HCT116 (cell line): Measurements from ENCODE around the gene CINP. TPM values are rescaled to one million over a fixed set of nuclear protein-coding genes. Genes with fewer than 3 reads are reported as not detected.

ENCODE experiments used
- ATAC-seq: fragments of 200-7000 bp; cut with Tn5 transposase; 2 replicates; pipeline ENCODE4 v1.9.1; 2020; ENCODE audit warnings: mild to moderate bottlenecking, moderate library complexity
- BruUV-seq: library from RNA; stranded (reverse); fragments of 400-500 nt; replicated peaks from 2 replicates; lab custom pipeline; 2021; lab: Mats Ljungman, UMichigan
- CTCF ChIA-PET: fragments of 300-600 bp; sonication (Branson Sonifier 250); formaldehyde crosslinking; loops from one replicate; lab custom pipeline; 2021; ENCODE audit warnings: antibody characterized with exemption; lab: Charles Lee
- POLR2A ChIA-PET: fragments of 300-600, 350-600 bp; sonication (Branson Sonifier 250); formaldehyde crosslinking; loops from one replicate; lab custom pipeline; 2021; ENCODE audit warnings: antibody characterized with exemption; lab: Charles Lee
- RAD21 ChIA-PET, 2 experiments: fragments of 300-600 bp; sonication (Branson Sonifier 250); formaldehyde crosslinking; loops; one replicate each; lab custom pipeline; 2023; ENCODE audit warnings: low total read pairs in 2 of 2; ENCODE audit not compliant: uncharacterized antibody in 2 of 2, unreplicated experiment in 2 of 2, low non-redundant PET in 1 of 2; lab: Charles Lee
- DNase-seq: peaks from one replicate; pipeline ENCODE4 v3.0.0-alpha.2; 2010; ENCODE audit warnings: low read depth, low spot score
- H2AFZ ChIP-seq: fragments of 200-600 bp; shearing (Covaris generic), sonication (generic); 2 replicates; pipeline ENCODE4 v1.6.1; 2017; ENCODE audit warnings: low read depth, mixed run types, mixed read lengths, antibody characterized with exemption, low read length; ENCODE audit not compliant: poor library complexity, severe bottlenecking
- H3K27ac ChIP-seq: 2 replicates; pipeline ENCODE4 v1.5.1; 2012; ENCODE audit warnings: low read depth, low read length
- H3K27me3 ChIP-seq: fragments of 200-600 bp; sonication (generic); 2 replicates; pipeline ENCODE4 v1.6.1; 2016; ENCODE audit warnings: mixed run types, low read length, mixed read lengths; ENCODE audit not compliant: insufficient read depth
- H3K36me3 ChIP-seq, 2 experiments: fragments of 200-500 bp in 1 of 2; fragments of 200-600 bp in 1 of 2; sonication (Bioruptor generic) in 1 of 2; sonication (generic) in 1 of 2; 2 replicates each; pipeline versions ENCODE4 v1.5.1 to v1.6.1; 2014 to 2016; ENCODE audit warnings: low read length in 2 of 2, inconsistent platforms in 1 of 2, mixed read lengths in 1 of 2, mixed run types in 1 of 2; ENCODE audit not compliant: insufficient read depth in 2 of 2, control insufficient read depth in 1 of 2
- H3K4me1 ChIP-seq, 2 experiments: fragments of 200-600 bp in 1 of 2; sonication (generic) in 1 of 2; 2 replicates each; pipeline versions ENCODE4 v1.5.1 to v1.6.1; 2012 to 2017; ENCODE audit warnings: low read length in 2 of 2, inconsistent platforms in 1 of 2, mild to moderate bottlenecking in 1 of 2, mixed read lengths in 1 of 2, mixed run types in 1 of 2, moderate library complexity in 1 of 2; ENCODE audit not compliant: insufficient read depth in 2 of 2, control insufficient read depth in 1 of 2
- H3K4me2 ChIP-seq: fragments of 200-600 bp; sonication (generic); 2 replicates; pipeline ENCODE4 v1.6.1; 2017; ENCODE audit warnings: mixed run types, low read length, mixed read lengths
- H3K4me3 ChIP-seq, 2 experiments: fragments of 200-600 bp in 1 of 2; sonication (generic) in 1 of 2; replicated peaks in 1 of 2; 2 replicates each; pipeline ENCODE4 v1.5.1; 2011 to 2016; ENCODE audit warnings: low read length in 2 of 2, control low read depth in 1 of 2, low read depth in 1 of 2, mild to moderate bottlenecking in 1 of 2, mixed read lengths in 1 of 2, mixed run types in 1 of 2
- H3K79me2 ChIP-seq: fragments of 200-600 bp; sonication (generic); 2 replicates; pipeline ENCODE4 v1.6.1; 2017; ENCODE audit warnings: mild to moderate bottlenecking, mixed run types, low read length, moderate library complexity, mixed read lengths; ENCODE audit not compliant: insufficient read depth
- H3K9ac ChIP-seq: fragments of 200-600 bp; sonication (generic); 2 replicates; pipeline ENCODE4 v1.6.1; 2016; ENCODE audit warnings: low read length, mixed read lengths
- H3K9me2 ChIP-seq: fragments of 200-600 bp; sonication (generic), shearing (Covaris generic); 2 replicates; pipeline ENCODE4 v1.6.1; 2017; ENCODE audit warnings: mixed run types, mild to moderate bottlenecking, moderate library complexity; ENCODE audit not compliant: insufficient read depth
- H3K9me3 ChIP-seq, 2 experiments: fragments of 200-500 bp in 1 of 2; fragments of 200-600 bp in 1 of 2; sonication (Bioruptor generic) in 1 of 2; sonication (generic) in 1 of 2; 2 replicates each; pipeline ENCODE4 v1.6.1; 2014 to 2017; ENCODE audit warnings: low read length in 2 of 2, mixed read lengths in 2 of 2, inconsistent platforms in 1 of 2, low read depth in 1 of 2, mild to moderate bottlenecking in 1 of 2, mixed run types in 1 of 2, moderate library complexity in 1 of 2; ENCODE audit not compliant: control insufficient read depth in 1 of 2, insufficient read depth in 1 of 2
- H4K20me1 ChIP-seq: fragments of 200-600 bp; sonication (generic), shearing (Covaris generic); 2 replicates; pipeline ENCODE4 v1.6.1; 2017; ENCODE audit warnings: mixed run types, mild to moderate bottlenecking, moderate library complexity; ENCODE audit not compliant: insufficient read depth
- CBX3 ChIP-seq: IDR thresholded peaks from 2 replicates; pipeline ENCODE4 v1.6.1; 2012; ENCODE audit warnings: low read depth
- ELF1 ChIP-seq: IDR thresholded peaks from 2 replicates; pipeline ENCODE4 v1.6.1; 2012; ENCODE audit warnings: low read depth, borderline replicate concordance
- EZH2 ChIP-seq: fragments of 200-600 bp; sonication (generic); IDR thresholded peaks from 2 replicates; pipeline ENCODE4 v1.6.1; 2017; ENCODE audit warnings: antibody characterized with exemption, mixed run types
- EZH2phosphoT487 ChIP-seq: fragments of 200-600 bp; IDR thresholded peaks from 2 replicates; pipeline ENCODE4 v1.6.1; 2018; ENCODE audit warnings: antibody characterized with exemption, borderline replicate concordance
- FOSL1 ChIP-seq: IDR thresholded peaks from 2 replicates; pipeline ENCODE4 v1.6.1; 2012; ENCODE audit warnings: low read depth
- JUND ChIP-seq: IDR thresholded peaks from 2 replicates; pipeline ENCODE4 v1.6.1; 2012
- POLR2AphosphoS5 ChIP-seq: IDR thresholded peaks from 2 replicates; pipeline ENCODE4 v1.6.1; 2011; ENCODE audit warnings: mild to moderate bottlenecking, low read depth, low read length, moderate library complexity
- SIN3A ChIP-seq: IDR thresholded peaks from 2 replicates; pipeline ENCODE4 v1.6.1; 2012; ENCODE audit warnings: low read depth
- SP1 ChIP-seq: IDR thresholded peaks from 2 replicates; pipeline ENCODE4 v1.6.1; 2012; ENCODE audit warnings: low read depth
- ZFX ChIP-seq: fragments of 450-650 bp; IDR thresholded peaks from 2 replicates; pipeline ENCODE4 v1.6.1; 2017
- intact Hi-C: fragments of 100-400 bp; cut with micrococcal nuclease; formaldehyde crosslinking; loops from 2 replicates; pipeline ENCODE4 v1.10.0; 2022
- total RNA-seq: library from RNA; stranded (reverse); gene quantifications from one replicate; pipeline ENCODE4 v1.2.1, GENCODE V29; 2021; ENCODE audit not compliant: unreplicated experiment
- TF ChIP-seq, protein P1 (sequence below): IDR thresholded peaks from 2 replicates; pipeline ENCODE4 v1.6.1; 2011; ENCODE audit warnings: mild to moderate bottlenecking, low read length, moderate library complexity; ENCODE audit not compliant: insufficient replicate concordance; ENCODE audit errors: extremely low read depth
- TF ChIP-seq, protein P2 (sequence below): IDR thresholded peaks from 2 replicates; pipeline ENCODE4 v1.6.1; 2012
- TF ChIP-seq, protein P3 (sequence below): IDR thresholded peaks from 2 replicates; pipeline ENCODE4 v1.6.1; 2012; ENCODE audit warnings: low read depth
- TF ChIP-seq, protein P4 (sequence below): IDR thresholded peaks from 2 replicates; pipeline ENCODE4 v1.6.1; 2012

Gene CINP
- total RNA-seq, 1 experiment from 2014 or later, result 49.1 TPM

DNA sequence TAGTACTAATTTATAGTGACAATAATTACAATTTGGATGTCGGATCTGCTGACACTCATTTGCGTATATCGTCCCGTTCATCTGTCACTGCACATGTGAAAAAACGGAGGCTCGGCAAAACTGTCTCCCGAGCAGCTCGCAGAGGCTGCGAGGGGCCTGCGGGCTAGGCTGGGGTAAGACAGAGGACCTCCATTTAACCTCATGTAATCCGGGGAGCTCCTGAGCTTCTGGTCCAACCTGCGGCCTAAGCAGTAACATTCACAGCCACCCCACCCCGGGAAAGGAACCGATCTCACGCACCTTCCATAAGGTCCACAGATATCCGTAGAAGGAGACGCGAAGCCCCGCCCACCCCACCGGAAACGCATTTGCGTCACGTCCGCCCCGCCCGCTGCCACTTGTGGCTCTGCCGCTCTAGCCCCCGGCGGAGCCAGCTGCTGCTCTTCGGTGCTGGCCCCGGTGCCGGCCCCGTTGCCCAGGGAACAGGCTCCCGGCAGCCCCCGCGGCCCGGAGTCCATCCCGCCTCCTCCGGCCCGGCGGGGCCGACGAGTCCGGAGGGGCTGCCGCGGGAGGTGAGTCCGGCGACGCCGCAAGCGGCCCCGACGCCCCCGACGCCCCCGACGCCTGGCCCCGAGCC lies at the start of gene CINP, which contains the start of gene TECPR2 (continued):
- TF ChIP-seq, protein P1, sequence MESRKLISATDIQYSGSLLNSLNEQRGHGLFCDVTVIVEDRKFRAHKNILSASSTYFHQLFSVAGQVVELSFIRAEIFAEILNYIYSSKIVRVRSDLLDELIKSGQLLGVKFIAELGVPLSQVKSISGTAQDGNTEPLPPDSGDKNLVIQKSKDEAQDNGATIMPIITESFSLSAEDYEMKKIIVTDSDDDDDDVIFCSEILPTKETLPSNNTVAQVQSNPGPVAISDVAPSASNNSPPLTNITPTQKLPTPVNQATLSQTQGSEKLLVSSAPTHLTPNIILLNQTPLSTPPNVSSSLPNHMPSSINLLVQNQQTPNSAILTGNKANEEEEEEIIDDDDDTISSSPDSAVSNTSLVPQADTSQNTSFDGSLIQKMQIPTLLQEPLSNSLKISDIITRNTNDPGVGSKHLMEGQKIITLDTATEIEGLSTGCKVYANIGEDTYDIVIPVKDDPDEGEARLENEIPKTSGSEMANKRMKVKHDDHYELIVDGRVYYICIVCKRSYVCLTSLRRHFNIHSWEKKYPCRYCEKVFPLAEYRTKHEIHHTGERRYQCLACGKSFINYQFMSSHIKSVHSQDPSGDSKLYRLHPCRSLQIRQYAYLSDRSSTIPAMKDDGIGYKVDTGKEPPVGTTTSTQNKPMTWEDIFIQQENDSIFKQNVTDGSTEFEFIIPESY, result no peak

DNA sequence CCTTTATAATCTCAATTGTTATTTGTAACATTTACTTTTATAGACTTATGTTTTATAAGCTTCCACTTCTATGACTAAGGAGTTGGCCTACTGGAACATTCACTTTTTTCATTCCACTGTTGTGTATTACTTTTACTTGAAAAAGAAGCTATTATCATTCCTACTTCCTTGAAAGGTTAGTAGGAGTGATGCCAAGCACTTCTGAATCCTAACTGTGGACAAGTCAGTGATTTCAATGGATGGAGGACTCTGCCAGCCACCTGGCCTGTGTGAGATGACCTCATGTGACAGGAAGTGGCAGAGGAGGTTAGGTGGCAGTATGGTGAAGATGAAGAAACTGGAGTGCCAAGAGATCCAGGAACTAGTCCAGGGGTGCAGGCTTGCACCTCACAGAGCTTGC lies 46.0 kb upstream of the CINP start:
- ChIA-PET CTCF (no interaction called here), POLR2A (no interaction called here), RAD21 (no interaction called here)
- Histone ChIP-seq H3K79me2 (no peaks in the 10 kb centered on the region), H3K36me3 (no peaks in the 10 kb centered on the region; a peak in 1 of 4 replicates), H2AFZ (no peak overlapping the region), H3K9me2 (no peaks in the 10 kb centered on the region), H3K9ac (no peak overlapping the region), H3K4me3 (no peak overlapping the region), H3K4me1 (peaks cover 0 to 5% of the 10 kb centered on the region in 2 experiments; a peak in 1 of 4 replicates), H3K27ac (no peak overlapping the region), H3K4me2 (no peak overlapping the region), H3K27me3 (no peaks in the 10 kb centered on the region), H3K9me3 (no peaks in the 10 kb centered on the region), H4K20me1 (no peaks in the 10 kb centered on the region)
- intact Hi-C loops, result no loop called here
- ATAC-seq (no peak), DNase-seq (no peak)
- TF ChIP-seq, protein P2, sequence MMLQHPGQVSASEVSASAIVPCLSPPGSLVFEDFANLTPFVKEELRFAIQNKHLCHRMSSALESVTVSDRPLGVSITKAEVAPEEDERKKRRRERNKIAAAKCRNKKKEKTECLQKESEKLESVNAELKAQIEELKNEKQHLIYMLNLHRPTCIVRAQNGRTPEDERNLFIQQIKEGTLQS, result no peak
- TF ChIP-seq CBX3 (no peak), POLR2AphosphoS5 (no peak), JUND (no peak), ELF1 (no peak), EZH2phosphoT487 (no peak), ZFX (no peak), SP1 (no peak), FOSL1 (no peak), EZH2 (no peak), SIN3A (no peak)
- TF ChIP-seq, protein P3, sequence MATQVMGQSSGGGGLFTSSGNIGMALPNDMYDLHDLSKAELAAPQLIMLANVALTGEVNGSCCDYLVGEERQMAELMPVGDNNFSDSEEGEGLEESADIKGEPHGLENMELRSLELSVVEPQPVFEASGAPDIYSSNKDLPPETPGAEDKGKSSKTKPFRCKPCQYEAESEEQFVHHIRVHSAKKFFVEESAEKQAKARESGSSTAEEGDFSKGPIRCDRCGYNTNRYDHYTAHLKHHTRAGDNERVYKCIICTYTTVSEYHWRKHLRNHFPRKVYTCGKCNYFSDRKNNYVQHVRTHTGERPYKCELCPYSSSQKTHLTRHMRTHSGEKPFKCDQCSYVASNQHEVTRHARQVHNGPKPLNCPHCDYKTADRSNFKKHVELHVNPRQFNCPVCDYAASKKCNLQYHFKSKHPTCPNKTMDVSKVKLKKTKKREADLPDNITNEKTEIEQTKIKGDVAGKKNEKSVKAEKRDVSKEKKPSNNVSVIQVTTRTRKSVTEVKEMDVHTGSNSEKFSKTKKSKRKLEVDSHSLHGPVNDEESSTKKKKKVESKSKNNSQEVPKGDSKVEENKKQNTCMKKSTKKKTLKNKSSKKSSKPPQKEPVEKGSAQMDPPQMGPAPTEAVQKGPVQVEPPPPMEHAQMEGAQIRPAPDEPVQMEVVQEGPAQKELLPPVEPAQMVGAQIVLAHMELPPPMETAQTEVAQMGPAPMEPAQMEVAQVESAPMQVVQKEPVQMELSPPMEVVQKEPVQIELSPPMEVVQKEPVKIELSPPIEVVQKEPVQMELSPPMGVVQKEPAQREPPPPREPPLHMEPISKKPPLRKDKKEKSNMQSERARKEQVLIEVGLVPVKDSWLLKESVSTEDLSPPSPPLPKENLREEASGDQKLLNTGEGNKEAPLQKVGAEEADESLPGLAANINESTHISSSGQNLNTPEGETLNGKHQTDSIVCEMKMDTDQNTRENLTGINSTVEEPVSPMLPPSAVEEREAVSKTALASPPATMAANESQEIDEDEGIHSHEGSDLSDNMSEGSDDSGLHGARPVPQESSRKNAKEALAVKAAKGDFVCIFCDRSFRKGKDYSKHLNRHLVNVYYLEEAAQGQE, result no peak
- TF ChIP-seq, protein P4, sequence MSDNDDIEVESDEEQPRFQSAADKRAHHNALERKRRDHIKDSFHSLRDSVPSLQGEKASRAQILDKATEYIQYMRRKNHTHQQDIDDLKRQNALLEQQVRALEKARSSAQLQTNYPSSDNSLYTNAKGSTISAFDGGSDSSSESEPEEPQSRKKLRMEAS, result no peak
- no TSS peak for BruUV-seq
